GM18507 (cell line): Measurements from ENCODE around the gene TSPAN13.
"Not testable (repeated sequence)": the region's sequence is repeated elsewhere in the genome, so short reads cannot be mapped to it uniquely, and the experiment has no call there.

Experiments
- DNase-seq: peaks from one replicate; pipeline ENCODE4 v3.0.0; 2011; ENCODE audit warnings: low read depth; ENCODE audit not compliant: insufficient read length; ENCODE audit errors: extremely low spot score
- FAIRE-seq: peaks from 2 replicates; lab custom pipeline; 2011; peaks lifted over from hg19 to GRCh38; lab: Jason Lieb, UNC

TSPAN13 gene

GRCh38 chr7:16739863-16740622, 13.5 kb upstream of the TSPAN13 start:
- no peak for FAIRE-seq
- DNase-seq = no peak

GRCh38 chr7:16740623-16740953, 13.0 kb upstream of the TSPAN13 start:
- FAIRE-seq = no peak
- no peak for DNase-seq

GRCh38 chr7:16740996-16741395, 12.6 kb upstream of the TSPAN13 start:
- DNase-seq = no peak
- no peak for FAIRE-seq

- DNase-seq = no peak
- FAIRE-seq = no peak
Measured at GRCh38 chr7:16741676-16742075, 11.9 kb upstream of the TSPAN13 start.

- no peak for DNase-seq
- FAIRE-seq = no peak
Measured at GRCh38 chr7:16742547-16742946, 11.0 kb upstream of the TSPAN13 start.

- FAIRE-seq (no peak), DNase-seq (no peak)
Measured at GRCh38 chr7:16743236-16743635, 10.3 kb upstream of the TSPAN13 start.

GRCh38 chr7:16744518-16745250, 8.9 kb upstream of the TSPAN13 start:
- FAIRE-seq (no peak), DNase-seq (no peak)

GRCh38 chr7:16745645-16746044, 7.9 kb upstream of the TSPAN13 start:
- no peak for DNase-seq
- no peak for FAIRE-seq

- no peak for FAIRE-seq
- DNase-seq = no peak
Measured at GRCh38 chr7:16747102-16747501, 6.5 kb upstream of the TSPAN13 start.

GRCh38 chr7:16753932-16754855, 639 bp downstream of the TSPAN13 start:
- no peak for FAIRE-seq
- no peak for DNase-seq

- DNase-seq (no peak), FAIRE-seq (no peak)
Measured at GRCh38 chr7:16754856-16755317, 1.3 kb downstream of the TSPAN13 start.

- DNase-seq (no peak), FAIRE-seq (no peak)
Measured at GRCh38 chr7:16755397-16755796, 1.8 kb downstream of the TSPAN13 start.

GRCh38 chr7:16758036-16758435, 4.5 kb downstream of the TSPAN13 start:
- no peak for FAIRE-seq
- DNase-seq = no peak

GRCh38 chr7:16758631-16759611, 5.4 kb downstream of the TSPAN13 start:
- FAIRE-seq = no peak

GRCh38 chr7:16759840-16760239, 6.3 kb downstream of the TSPAN13 start:
- no peak for FAIRE-seq
- DNase-seq = no peak

More at GRCh38 chr7:16758631-16759611, 5.4 kb downstream of the TSPAN13 start:
- DNase-seq = no peak

GRCh38 chr7:16762177-16762576, 8.6 kb downstream of the TSPAN13 start:
- DNase-seq = no peak
- FAIRE-seq = no peak

- DNase-seq (no peak), FAIRE-seq (no peak)
Measured at GRCh38 chr7:16764942-16765341, 11.4 kb downstream of the TSPAN13 start.

GRCh38 chr7:16765436-16765859, 11.9 kb downstream of the TSPAN13 start:
- FAIRE-seq = no peak
- DNase-seq = no peak

GRCh38 chr7:16769994-16770393, 16.4 kb downstream of the TSPAN13 start:
- not testable (repeated sequence) for FAIRE-seq, DNase-seq
